GM21576 (cell line): Measurements from ENCODE around the gene MEIS3.
"Not testable (repeated sequence)": the region's sequence is repeated elsewhere in the genome, so short reads cannot be mapped to it uniquely, and the experiment has no call there.

Experiments
- ATAC-seq: cut with Tn5 transposase; IDR thresholded peaks from one replicate; pipeline ENCODE4 v1.9.1; 2021; ENCODE audit warnings: mild to moderate bottlenecking, moderate library complexity; ENCODE audit not compliant: unreplicated experiment

MEIS3 gene

GRCh38 chr19:47388721-47389120, 30.6 kb downstream of the MEIS3 start:
- ATAC-seq = not testable (repeated sequence)

- not testable (repeated sequence) for ATAC-seq
These were observed 31.7 kb downstream of the MEIS3 start for GRCh38 chr19:47387623-47388022.

- ATAC-seq = not testable (repeated sequence)
These were observed 32.7 kb downstream of the MEIS3 start for GRCh38 chr19:47386582-47386981.

GRCh38 chr19:47384533-47384932, 34.8 kb downstream of the MEIS3 start:
- not testable (repeated sequence) for ATAC-seq

GRCh38 chr19:47383890-47384289, 35.4 kb downstream of the MEIS3 start:
- not testable (repeated sequence) for ATAC-seq

GRCh38 chr19:47381653-47382279, 37.6 kb downstream of the MEIS3 start:
- ATAC-seq = no peak

- ATAC-seq = no peak
These were observed 38.2 kb downstream of the MEIS3 start for GRCh38 chr19:47381121-47381520.

GRCh38 chr19:47380559-47380958, 38.8 kb downstream of the MEIS3 start:
- no peak for ATAC-seq

- no peak for ATAC-seq
These were observed 39.9 kb downstream of the MEIS3 start for GRCh38 chr19:47379381-47379938.

- ATAC-seq = no peak
These were observed 41.1 kb downstream of the MEIS3 start for GRCh38 chr19:47378246-47378645.

- no peak for ATAC-seq
These were observed 41.5 kb downstream of the MEIS3 start for GRCh38 chr19:47377801-47378200.

- ATAC-seq = no peak
These were observed 42.1 kb downstream of the MEIS3 start for GRCh38 chr19:47377208-47377701.

- ATAC-seq = no peak
These were observed 42.7 kb downstream of the MEIS3 start for GRCh38 chr19:47376589-47377144.

GRCh38 chr19:47375694-47376588, 43.4 kb downstream of the MEIS3 start:
- ATAC-seq = no peak

GRCh38 chr19:47374876-47375693, 44.2 kb downstream of the MEIS3 start:
- no peak for ATAC-seq

GRCh38 chr19:47373246-47374240, 45.8 kb downstream of the MEIS3 start:
- no peak for ATAC-seq

- no peak for ATAC-seq
These were observed 46.7 kb downstream of the MEIS3 start for GRCh38 chr19:47372603-47373002.

GRCh38 chr19:47371261-47371660, 48.1 kb downstream of the MEIS3 start:
- ATAC-seq = no peak

GRCh38 chr19:47370045-47370611, 49.2 kb downstream of the MEIS3 start:
- ATAC-seq = no peak
